Measurements from ENCODE around the gene PECR.

PECR gene

GRCh38 chr2:216056739-216057138, 24.9 kb downstream of the PECR start:
- Histone ChIP-seq H3K27ac (ENCODE audit: extremely low read depth, low read depth, low read length) (no peak overlapping the region), H3K4me1 (ENCODE audit: control insufficient read depth, insufficient read depth, low read length) (no peaks in the 10 kb centered on the region), H3K36me3 (ENCODE audit: control insufficient read depth in 2 of 2, insufficient read depth in 1 of 2, low read length in 2 of 2) (peaks cover 15 to 32% of the 10 kb centered on the region in 2 experiments; a peak in 2 of 3 replicates), H3K9me3 (ENCODE audit: control insufficient read depth, insufficient read depth, low read depth, low read length) (no peaks in the 10 kb centered on the region), H3K4me3 (ENCODE audit: low read depth, low read length) (no peak overlapping the region)
- POLR2A ChIA-PET, result no interaction called here
- TF ChIP-seq ZSCAN4 (tag by site-specific recombination; IDR thresholded peaks at IDR 0.05) (no peak), ZBTB1 (tag by site-specific recombination; IDR thresholded peaks at IDR 0.05) (no peak), ZNF138 (tag by site-specific recombination; IDR thresholded peaks at IDR 0.05; ENCODE audit: borderline replicate concordance) (no peak), SCRT2 (tag by site-specific recombination; IDR thresholded peaks at IDR 0.05) (no peak), ZNF560 (tag by site-specific recombination; IDR thresholded peaks at IDR 0.05; ENCODE audit: borderline replicate concordance) (no peak), ZNF621 (tag by site-specific recombination; IDR thresholded peaks at IDR 0.05) (no peak), REPIN1 (tag by site-specific recombination; IDR thresholded peaks at IDR 0.05; ENCODE audit: low read depth) (no peak), ZNF311 (tag by site-specific recombination; IDR thresholded peaks at IDR 0.05; ENCODE audit: borderline replicate concordance) (no peak), SP7 (tag by site-specific recombination; IDR thresholded peaks at IDR 0.05) (no peak), ZNF341 (tag by site-specific recombination; IDR thresholded peaks at IDR 0.05; ENCODE audit: low read depth) (no peak), ZEB2 (tag by site-specific recombination; IDR thresholded peaks at IDR 0.05) (no peak)
- TF ChIP-seq, protein P1, sequence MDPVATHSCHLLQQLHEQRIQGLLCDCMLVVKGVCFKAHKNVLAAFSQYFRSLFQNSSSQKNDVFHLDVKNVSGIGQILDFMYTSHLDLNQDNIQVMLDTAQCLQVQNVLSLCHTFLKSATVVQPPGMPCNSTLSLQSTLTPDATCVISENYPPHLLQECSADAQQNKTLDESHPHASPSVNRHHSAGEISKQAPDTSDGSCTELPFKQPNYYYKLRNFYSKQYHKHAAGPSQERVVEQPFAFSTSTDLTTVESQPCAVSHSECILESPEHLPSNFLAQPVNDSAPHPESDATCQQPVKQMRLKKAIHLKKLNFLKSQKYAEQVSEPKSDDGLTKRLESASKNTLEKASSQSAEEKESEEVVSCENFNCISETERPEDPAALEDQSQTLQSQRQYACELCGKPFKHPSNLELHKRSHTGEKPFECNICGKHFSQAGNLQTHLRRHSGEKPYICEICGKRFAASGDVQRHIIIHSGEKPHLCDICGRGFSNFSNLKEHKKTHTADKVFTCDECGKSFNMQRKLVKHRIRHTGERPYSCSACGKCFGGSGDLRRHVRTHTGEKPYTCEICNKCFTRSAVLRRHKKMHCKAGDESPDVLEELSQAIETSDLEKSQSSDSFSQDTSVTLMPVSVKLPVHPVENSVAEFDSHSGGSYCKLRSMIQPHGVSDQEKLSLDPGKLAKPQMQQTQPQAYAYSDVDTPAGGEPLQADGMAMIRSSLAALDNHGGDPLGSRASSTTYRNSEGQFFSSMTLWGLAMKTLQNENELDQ (tag by site-specific recombination; IDR thresholded peaks at IDR 0.05; ENCODE audit: low read depth), result no peak
- TF ChIP-seq, protein P2, sequence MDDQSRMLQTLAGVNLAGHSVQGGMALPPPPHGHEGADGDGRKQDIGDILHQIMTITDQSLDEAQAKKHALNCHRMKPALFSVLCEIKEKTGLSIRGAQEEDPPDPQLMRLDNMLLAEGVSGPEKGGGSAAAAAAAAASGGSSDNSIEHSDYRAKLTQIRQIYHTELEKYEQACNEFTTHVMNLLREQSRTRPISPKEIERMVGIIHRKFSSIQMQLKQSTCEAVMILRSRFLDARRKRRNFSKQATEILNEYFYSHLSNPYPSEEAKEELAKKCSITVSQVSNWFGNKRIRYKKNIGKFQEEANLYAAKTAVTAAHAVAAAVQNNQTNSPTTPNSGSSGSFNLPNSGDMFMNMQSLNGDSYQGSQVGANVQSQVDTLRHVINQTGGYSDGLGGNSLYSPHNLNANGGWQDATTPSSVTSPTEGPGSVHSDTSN (CRISPR knock-in tag; IDR thresholded peaks at IDR 0.05), result no peak
- CTCF ChIA-PET, result interaction anchor here (0.5 kb wide), 1 partner anchor 32 kb away, joined by 3 read pairs; no protein-coding TSS in a partner anchor

- ChIA-PET POLR2A (no interaction called here), CTCF (no interaction called here)
- peaks cover 10 to 32% of the 10 kb centered on the region in 2 experiments; a peak in 2 of 3 replicates for H3K36me3 ChIP-seq (ENCODE audit: control insufficient read depth in 2 of 2, insufficient read depth in 1 of 2, low read length in 2 of 2)
- H3K4me1 ChIP-seq (ENCODE audit: control insufficient read depth, insufficient read depth, low read length), result no peaks in the 10 kb centered on the region
- H3K27ac ChIP-seq (ENCODE audit: extremely low read depth, low read depth, low read length), result no peak overlapping the region
- no peak overlapping the region for H3K4me3 ChIP-seq (ENCODE audit: low read depth, low read length)
- no peaks in the 10 kb centered on the region for H3K9me3 ChIP-seq (ENCODE audit: control insufficient read depth, insufficient read depth, low read depth, low read length)
- TF ChIP-seq ZNF324 (tag by site-specific recombination; IDR thresholded peaks at IDR 0.05) (no peak), ZNF24 (tag by site-specific recombination; IDR thresholded peaks at IDR 0.05) (no peak), SALL2 (tag by site-specific recombination; IDR thresholded peaks at IDR 0.05; ENCODE audit: borderline replicate concordance) (no peak), ZNF366 (tag by site-specific recombination; conservative IDR thresholded peaks at IDR 0.05) (no peak), ZNF398 (tag by site-specific recombination; IDR thresholded peaks at IDR 0.05) (no peak), ZNF292 (tag by site-specific recombination; IDR thresholded peaks at IDR 0.05; ENCODE audit: borderline replicate concordance, low read depth) (no peak), ZNF239 (tag by site-specific recombination; IDR thresholded peaks at IDR 0.05) (no peak), ZNF610 (tag by site-specific recombination; IDR thresholded peaks at IDR 0.05; ENCODE audit: borderline replicate concordance) (no peak), ZSCAN16 (tag by site-specific recombination; IDR thresholded peaks at IDR 0.05) (no peak), FEZF1 (tag by site-specific recombination; IDR thresholded peaks at IDR 0.05) (no peak), SETDB1 (IDR thresholded peaks at IDR 0.05; ENCODE audit: insufficient read length, low read length) (no peak), ZNF202 (tag by site-specific recombination; IDR thresholded peaks at IDR 0.05; ENCODE audit: borderline replicate concordance) (no peak)
- TF ChIP-seq, protein P3, sequence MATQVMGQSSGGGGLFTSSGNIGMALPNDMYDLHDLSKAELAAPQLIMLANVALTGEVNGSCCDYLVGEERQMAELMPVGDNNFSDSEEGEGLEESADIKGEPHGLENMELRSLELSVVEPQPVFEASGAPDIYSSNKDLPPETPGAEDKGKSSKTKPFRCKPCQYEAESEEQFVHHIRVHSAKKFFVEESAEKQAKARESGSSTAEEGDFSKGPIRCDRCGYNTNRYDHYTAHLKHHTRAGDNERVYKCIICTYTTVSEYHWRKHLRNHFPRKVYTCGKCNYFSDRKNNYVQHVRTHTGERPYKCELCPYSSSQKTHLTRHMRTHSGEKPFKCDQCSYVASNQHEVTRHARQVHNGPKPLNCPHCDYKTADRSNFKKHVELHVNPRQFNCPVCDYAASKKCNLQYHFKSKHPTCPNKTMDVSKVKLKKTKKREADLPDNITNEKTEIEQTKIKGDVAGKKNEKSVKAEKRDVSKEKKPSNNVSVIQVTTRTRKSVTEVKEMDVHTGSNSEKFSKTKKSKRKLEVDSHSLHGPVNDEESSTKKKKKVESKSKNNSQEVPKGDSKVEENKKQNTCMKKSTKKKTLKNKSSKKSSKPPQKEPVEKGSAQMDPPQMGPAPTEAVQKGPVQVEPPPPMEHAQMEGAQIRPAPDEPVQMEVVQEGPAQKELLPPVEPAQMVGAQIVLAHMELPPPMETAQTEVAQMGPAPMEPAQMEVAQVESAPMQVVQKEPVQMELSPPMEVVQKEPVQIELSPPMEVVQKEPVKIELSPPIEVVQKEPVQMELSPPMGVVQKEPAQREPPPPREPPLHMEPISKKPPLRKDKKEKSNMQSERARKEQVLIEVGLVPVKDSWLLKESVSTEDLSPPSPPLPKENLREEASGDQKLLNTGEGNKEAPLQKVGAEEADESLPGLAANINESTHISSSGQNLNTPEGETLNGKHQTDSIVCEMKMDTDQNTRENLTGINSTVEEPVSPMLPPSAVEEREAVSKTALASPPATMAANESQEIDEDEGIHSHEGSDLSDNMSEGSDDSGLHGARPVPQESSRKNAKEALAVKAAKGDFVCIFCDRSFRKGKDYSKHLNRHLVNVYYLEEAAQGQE (tag by site-specific recombination; IDR thresholded peaks at IDR 0.05), result no peak
These were observed 25.9 kb downstream of the PECR start for GRCh38 chr2:216055680-216056079.
